GM12891 (cell line): ENCODE data around the gene DGAT2L6.
"Not testable (repeated sequence)": the region's sequence is repeated elsewhere in the genome, so short reads cannot be mapped to it uniquely, and the experiment has no call there.

ENCODE experiments used
- DNase-seq: peaks from one replicate; pipeline ENCODE4 v3.0.0; 2011; ENCODE audit warnings: low spot score; ENCODE audit not compliant: insufficient read length
- FAIRE-seq: peaks from 2 replicates; lab custom pipeline; 2011; peaks lifted over from hg19 to GRCh38; lab: Jason Lieb, UNC
- PAX5 ChIP-seq: IDR thresholded peaks from 2 replicates; pipeline ENCODE4 v1.6.1; 2011; ENCODE audit warnings: low read length, moderate library complexity, mild to moderate bottlenecking; ENCODE audit not compliant: insufficient read depth, severe bottlenecking
- POLR2A ChIP-seq: IDR thresholded peaks from 2 replicates; pipeline ENCODE4 v1.6.1; 2011; ENCODE audit warnings: low read depth, low read length, control low read depth
- POLR2AphosphoS5 ChIP-seq: IDR thresholded peaks from 2 replicates; pipeline ENCODE4 v1.6.1; 2011; ENCODE audit warnings: low read depth, low read length, control low read depth
- POU2F2 ChIP-seq: IDR thresholded peaks from 2 replicates; pipeline ENCODE4 v1.6.1; 2011; ENCODE audit warnings: low read depth, mild to moderate bottlenecking, control low read depth, low read length, moderate library complexity
- SPI1 ChIP-seq: IDR thresholded peaks from 2 replicates; pipeline ENCODE4 v1.6.1; 2011; ENCODE audit warnings: low read depth, low read length, control low read depth
- TAF1 ChIP-seq: IDR thresholded peaks from 2 replicates; pipeline ENCODE4 v1.6.1; 2011; ENCODE audit warnings: low read depth, low read length, control low read depth

DGAT2L6 gene

GRCh38 chrX:70183091-70183490, 5.8 kb downstream of the DGAT2L6 start:
- TF ChIP-seq PAX5 (no peak), SPI1 (no peak), TAF1 (no peak), POLR2AphosphoS5 (no peak), POU2F2 (no peak), POLR2A (no peak)
- no peak for DNase-seq
- FAIRE-seq, result no peak

DNA sequence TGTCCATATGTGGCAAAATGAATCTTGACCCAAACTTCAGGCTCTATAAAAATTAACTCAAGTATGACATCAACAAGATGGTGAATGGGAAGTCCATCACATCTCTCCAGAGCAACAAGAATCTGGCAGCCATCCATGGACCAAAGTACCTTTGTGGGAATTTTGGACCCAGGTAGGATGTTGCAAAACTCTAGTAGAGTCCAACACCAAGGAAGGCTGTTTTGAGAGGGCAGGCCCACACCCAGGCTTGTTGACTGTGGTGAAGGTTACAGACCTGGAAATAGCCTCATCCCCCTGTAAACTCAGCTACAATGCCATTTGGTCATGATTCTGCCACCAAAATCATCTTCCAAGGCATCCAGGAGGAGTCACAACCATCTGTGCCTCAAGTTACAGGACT, 12.9 kb downstream of the DGAT2L6 start:
- TF ChIP-seq POLR2A, result no peak
- no peak for TF ChIP-seq TAF1
- TF ChIP-seq PAX5, result no peak
- no peak for TF ChIP-seq SPI1
- no peak for TF ChIP-seq POLR2AphosphoS5
- TF ChIP-seq POU2F2, result no peak
- DNase-seq, result no peak
- no peak for FAIRE-seq

- peak; percentile 68 for FAIRE-seq
- no peak for TF ChIP-seq PAX5
- no peak for TF ChIP-seq TAF1
- TF ChIP-seq POU2F2, result no peak
- no peak for TF ChIP-seq POLR2A
- TF ChIP-seq POLR2AphosphoS5, result no peak
- no peak for TF ChIP-seq SPI1
- DNase-seq, result peak; percentile 11
Observed at GRCh38 chrX:70196961-70197720, 19.9 kb downstream of the DGAT2L6 start.

GRCh38 chrX:70201732-70202131, 24.4 kb downstream of the DGAT2L6 start:
- TF ChIP-seq PAX5, result no peak
- TF ChIP-seq TAF1, result no peak
- no peak for TF ChIP-seq SPI1
- TF ChIP-seq POU2F2, result no peak
- no peak for TF ChIP-seq POLR2A
- TF ChIP-seq POLR2AphosphoS5, result no peak
- FAIRE-seq, result no peak
- DNase-seq, result no peak

GRCh38 chrX:70208479-70208878, 31.2 kb downstream of the DGAT2L6 start:
- no peak for DNase-seq
- no peak for TF ChIP-seq TAF1
- TF ChIP-seq POU2F2, result no peak

DNA sequence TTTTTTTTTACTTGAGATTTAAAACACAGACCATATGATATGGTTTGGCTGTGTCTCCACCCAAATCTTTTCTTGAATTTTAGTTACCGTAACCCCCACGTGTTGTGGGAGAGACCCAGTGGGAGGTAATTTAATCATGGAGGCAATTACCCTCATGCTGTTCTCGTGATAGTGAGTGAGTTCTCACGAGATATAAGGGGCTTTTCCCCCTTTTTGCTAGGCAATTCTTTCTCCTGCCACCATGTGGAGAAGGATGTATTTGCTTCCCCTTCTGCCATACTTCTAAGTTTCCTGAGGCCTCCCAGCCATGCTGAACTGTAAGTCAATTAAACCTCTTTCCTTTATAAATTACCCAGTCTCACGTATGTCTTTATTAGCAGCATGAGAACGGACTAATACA, 32.3 kb downstream of the DGAT2L6 start:
- FAIRE-seq, DNase-seq: not testable (repeated sequence)

More at GRCh38 chrX:70208479-70208878, 31.2 kb downstream of the DGAT2L6 start:
- no peak for FAIRE-seq

GRCh38 chrX:70219938-70220764, 42.9 kb downstream of the DGAT2L6 start:
- TF ChIP-seq PAX5 (no peak), SPI1 (no peak), POU2F2 (no peak)
- DNase-seq, result no peak
- no peak for FAIRE-seq

GRCh38 chrX:70226048-70226447, 48.8 kb downstream of the DGAT2L6 start:
- TF ChIP-seq SPI1, result no peak
- no peak for TF ChIP-seq POU2F2
- no peak for TF ChIP-seq POLR2A
- no peak for TF ChIP-seq POLR2AphosphoS5
- TF ChIP-seq TAF1, result no peak
- no peak for TF ChIP-seq PAX5
- FAIRE-seq, result no peak

GRCh38 chrX:70226687-70227086, 49.4 kb downstream of the DGAT2L6 start:
- FAIRE-seq (no peak), DNase-seq (no peak)
- TF ChIP-seq SPI1 (no peak), TAF1 (no peak), POLR2A (no peak), POU2F2 (no peak)

More at GRCh38 chrX:70226048-70226447, 48.8 kb downstream of the DGAT2L6 start:
- DNase-seq, result no peak

- no peak for FAIRE-seq
- DNase-seq, result no peak
Observed at GRCh38 chrX:70231666-70232065, 54.4 kb downstream of the DGAT2L6 start.

More at GRCh38 chrX:70231666-70232065, 54.4 kb downstream of the DGAT2L6 start:
- TF ChIP-seq POLR2AphosphoS5 (no peak), TAF1 (no peak), POLR2A (no peak), PAX5 (no peak), POU2F2 (no peak), SPI1 (no peak)
